Spinal cord (tissue), 10 donors: ENCODE measurements around the gene MYO6. TPM values are rescaled to one million over a fixed set of nuclear protein-coding genes. Genes with fewer than 3 reads are reported as not detected.

Experiments used
- DNase-seq, 6 donors: peaks; one replicate each; pipeline versions ENCODE4 v3.0.0 to v3.0.0-alpha.2; 2013 to 2015; ENCODE audit warnings: low spot score in 6 of 6, low read depth in 4 of 6
- H3K27ac ChIP-seq: one replicate; pipeline ENCODE4 v1.5.1; 2013; ENCODE audit warnings: low read depth, low read length, control low read depth
- H3K27me3 ChIP-seq: one replicate; pipeline ENCODE4 v1.6.1; 2013; ENCODE audit warnings: low read length; ENCODE audit not compliant: control insufficient read depth, insufficient read depth
- H3K36me3 ChIP-seq: one replicate; pipeline ENCODE4 v1.6.1; 2013; ENCODE audit warnings: low read length; ENCODE audit not compliant: control insufficient read depth, insufficient read depth
- H3K4me1 ChIP-seq: one replicate; pipeline ENCODE4 v1.6.1; 2013; ENCODE audit warnings: low read length; ENCODE audit not compliant: control insufficient read depth, insufficient read depth
- H3K4me3 ChIP-seq: one replicate; pipeline ENCODE4 v1.5.1; 2013; ENCODE audit warnings: low read depth, low read length, control low read depth
- H3K9me3 ChIP-seq: one replicate; pipeline ENCODE4 v1.6.1; 2013; ENCODE audit warnings: low read length; ENCODE audit not compliant: control insufficient read depth, insufficient read depth
- WGBS: methylation state at CpG from one replicate; pipeline ENCODE4 v1.1.5; 2013; ENCODE audit warnings: missing lambda C conversion rate; ENCODE audit not compliant: insufficient coverage; 5-methylcytosine and 5-hydroxymethylcytosine counted together
- polyA plus RNA-seq, 2 donors: library from polyadenylated mRNA; unstranded; fragments of 120-200 nt; gene quantifications; one replicate each; pipeline ENCODE4 v1.2.1, GENCODE V29; 2013; ENCODE audit not compliant: insufficient read length in 2 of 2
- small RNA-seq: library from RNA; depleted of rRNA; stranded (forward); fragments of <200 nt; gene quantifications from one replicate; pipeline ENCODE3, GENCODE V24; 2014; ENCODE audit warnings: low replicate concordance
- total RNA-seq, 2 donors: library from RNA; depleted of rRNA in 1 of 2; stranded (reverse); fragments of 120-200 nt in 1 of 2; fragments of >200 nt in 1 of 2; gene quantifications; one replicate each; pipeline versions ENCODE4 v1.2.3 to v1.2.4, GENCODE V29; 2013 to 2014
- donor health status: healthy.

Gene MYO6
- total and polyA plus RNA-seq, 4 donors = 25.5 to 38.5 (median 29.8) TPM

- peaks cover 5% of the 10 kb centered on the region for H3K4me1 ChIP-seq
- no peak overlapping the region for H3K27ac ChIP-seq
- peak in 2 of 6 donors; percentile 11 to 82 for DNase-seq
- H3K36me3 ChIP-seq = no peaks in the 10 kb centered on the region
- no peaks in the 10 kb centered on the region for H3K9me3 ChIP-seq
- H3K4me3 ChIP-seq = no peak overlapping the region
- WGBS = no CpG with 5 or more reads among the region's 4 CpGs
- no peaks in the 10 kb centered on the region for H3K27me3 ChIP-seq
Measured at GRCh38 chr6:75946146-75946831, 197.2 kb downstream of the MYO6 start.

GRCh38 chr6:75947935-75948334, 198.9 kb downstream of the MYO6 start:
- no peaks in the 10 kb centered on the region for H3K36me3 ChIP-seq
- no peaks in the 10 kb centered on the region for H3K27me3 ChIP-seq
- WGBS = 92% methylated on average over 3 of the region's 5 CpGs
- no peak overlapping the region for H3K27ac ChIP-seq
- H3K4me1 ChIP-seq = peaks cover 5% of the 10 kb centered on the region
- no peak overlapping the region for H3K4me3 ChIP-seq
- no peak for DNase-seq
- H3K9me3 ChIP-seq = no peaks in the 10 kb centered on the region

GRCh38 chr6:75952128-75952527, 203.1 kb downstream of the MYO6 start:
- Histone ChIP-seq H3K4me3 (no peak overlapping the region), H3K27ac (no peak overlapping the region), H3K36me3 (no peaks in the 10 kb centered on the region), H3K4me1 (no peaks in the 10 kb centered on the region), H3K9me3 (no peaks in the 10 kb centered on the region), H3K27me3 (no peaks in the 10 kb centered on the region)
- WGBS = no CpG with 5 or more reads among the region's 3 CpGs
- DNase-seq = no peak

GRCh38 chr6:75963569-75963968, 214.5 kb downstream of the MYO6 start:
- Histone ChIP-seq H3K27me3 (no peaks in the 10 kb centered on the region), H3K4me3 (no peak overlapping the region), H3K9me3 (no peaks in the 10 kb centered on the region), H3K4me1 (no peaks in the 10 kb centered on the region), H3K27ac (no peak overlapping the region), H3K36me3 (no peaks in the 10 kb centered on the region)
- peak in 1 of 6 donors; percentile 17 for DNase-seq
- no CpG with 5 or more reads among the region's 1 CpG for WGBS

GRCh38 chr6:75968143-75968542, 219.1 kb downstream of the MYO6 start:
- Histone ChIP-seq H3K36me3 (no peaks in the 10 kb centered on the region), H3K27me3 (no peaks in the 10 kb centered on the region), H3K4me1 (no peaks in the 10 kb centered on the region), H3K9me3 (no peaks in the 10 kb centered on the region), H3K27ac (no peak overlapping the region), H3K4me3 (no peak overlapping the region)
- DNase-seq = no peak

Small RNAs within 50 kb of the gene (small RNA-seq; reads per million reads assigned to genes)
- gene RF00019 = not detected
- gene RNA5SP209 = not detected
- not detected for gene RNU6-155P

Other genes starting within 250 kb of the MYO6 start
- gene SENP6, start 147.4 kb upstream of the MYO6 start, total RNA-seq = 100 to 1,000 TPM; 120 to 174 TPM
- gene SENP6, start 147.4 kb upstream of the MYO6 start, polyA plus RNA-seq = 10 to 100 TPM; 76.1 to 84.9 TPM